GM12872 (cell line): ENCODE measurements around the gene MLLT1.

Experiments
- CTCF ChIP-seq: IDR thresholded peaks from 3 replicates; pipeline ENCODE4 v1.5.1; 2011; ENCODE audit warnings: low read depth, mild to moderate bottlenecking, low read length, moderate library complexity; ENCODE audit not compliant: insufficient read depth

MLLT1 gene

GRCh38 chr19:6221878-6222746 is 57.7 kb downstream of the MLLT1 start:
- TF ChIP-seq CTCF, result no peak

- no peak for TF ChIP-seq CTCF
Measured at GRCh38 chr19:6221220-6221877, 58.4 kb downstream of the MLLT1 start.

GRCh38 chr19:6220385-6221191 is 59.2 kb downstream of the MLLT1 start:
- no peak for TF ChIP-seq CTCF

- no peak for TF ChIP-seq CTCF
Measured at GRCh38 chr19:6219586-6220290, 60.0 kb downstream of the MLLT1 start.

GRCh38 chr19:6219147-6219525 is 60.6 kb downstream of the MLLT1 start:
- no peak for TF ChIP-seq CTCF

- TF ChIP-seq CTCF, result peak; percentile 95
Measured at GRCh38 chr19:6218491-6219146, 61.2 kb downstream of the MLLT1 start.
